OCI-LY7 (cell line): ENCODE measurements around the gene TFEC. TPM values are rescaled to one million over a fixed set of nuclear protein-coding genes. Genes with fewer than 3 reads are reported as not detected.

Experiments used
- BruUV-seq: library from RNA; stranded (reverse); fragments of 400-500 nt; replicated peaks from 2 replicates; lab custom pipeline; 2021; lab: Mats Ljungman, UMichigan
- CTCF ChIA-PET: fragments of 300-600 bp; sonication (Branson Sonifier 250); formaldehyde crosslinking; loops from one replicate; lab custom pipeline; 2022; ENCODE audit warnings: antibody characterized with exemption; ENCODE audit not compliant: unreplicated experiment; lab: Charles Lee
- POLR2A ChIA-PET: fragments of 300-600 bp; sonication (Branson Sonifier 250); formaldehyde crosslinking; loops from one replicate; lab custom pipeline; 2022; ENCODE audit warnings: antibody characterized with exemption; lab: Charles Lee
- DNase-seq: peaks from one replicate; pipeline ENCODE4 v3.0.0-alpha.2; 2015; ENCODE audit warnings: low spot score
- H2AFZ ChIP-seq: fragments of 200-600 bp; sonication (generic), shearing (Covaris generic); 2 replicates; pipeline ENCODE4 v1.6.1; 2014; ENCODE audit warnings: mild to moderate bottlenecking, antibody characterized with exemption, low read length, moderate library complexity
- H3K27ac ChIP-seq: fragments of 200-600 bp; sonication (generic); 2 replicates; pipeline ENCODE4 v1.5.1; 2014; ENCODE audit warnings: mixed run types, low read depth, mild to moderate bottlenecking, moderate library complexity, low read length, inconsistent platforms; ENCODE audit not compliant: poor library complexity, severe bottlenecking
- H3K36me3 ChIP-seq: fragments of 200-600 bp; sonication (generic); 2 replicates; pipeline ENCODE4 v1.6.1; 2014; ENCODE audit warnings: mild to moderate bottlenecking, antibody characterized with exemption, low read length, moderate library complexity, mixed read lengths; ENCODE audit not compliant: insufficient read depth
- H3K4me1 ChIP-seq: fragments of 200-600 bp; sonication (generic); 2 replicates; pipeline ENCODE4 v1.5.1; 2014; ENCODE audit warnings: mild to moderate bottlenecking, low read length; ENCODE audit not compliant: insufficient read depth, poor library complexity, severe bottlenecking
- H3K4me2 ChIP-seq: fragments of 200-600 bp; sonication (generic); 2 replicates; pipeline ENCODE4 v1.6.1; 2014; ENCODE audit warnings: mild to moderate bottlenecking, low read length
- H3K4me3 ChIP-seq: fragments of 200-600 bp; sonication (generic); 2 replicates; pipeline ENCODE4 v1.5.1; 2014; ENCODE audit warnings: mild to moderate bottlenecking, low read depth, low read length; ENCODE audit not compliant: poor library complexity, severe bottlenecking
- H3K79me2 ChIP-seq: fragments of 200-600 bp; sonication (generic); 2 replicates; pipeline ENCODE4 v1.6.1; 2016; ENCODE audit warnings: low read depth, mild to moderate bottlenecking, low read length, moderate library complexity, mixed read lengths; ENCODE audit not compliant: insufficient read depth
- H3K9me2 ChIP-seq: fragments of 200-600 bp; sonication (generic); 2 replicates; pipeline ENCODE4 v1.6.1; 2016; ENCODE audit warnings: mild to moderate bottlenecking, low read length, mixed read lengths; ENCODE audit not compliant: insufficient read depth
- H3K9me3 ChIP-seq: fragments of 200-600 bp; sonication (generic); 2 replicates; pipeline ENCODE4 v1.6.1; 2014; ENCODE audit warnings: mild to moderate bottlenecking, mixed run types, low read length, mixed read lengths
- H4K20me1 ChIP-seq: fragments of 200-600 bp; sonication (generic); 2 replicates; pipeline ENCODE4 v1.6.1; 2014; ENCODE audit warnings: mild to moderate bottlenecking, antibody characterized with exemption, low read length, moderate library complexity, mixed read lengths; ENCODE audit not compliant: insufficient read depth
- CTCF ChIP-seq: fragments of 200-600 bp; sonication (generic); conservative IDR thresholded peaks from 2 replicates; pipeline ENCODE4 v1.5.1; 2014; ENCODE audit warnings: mild to moderate bottlenecking, antibody characterized with exemption, low read length, moderate library complexity, mixed read lengths
- EZH2phosphoT487 ChIP-seq: fragments of 200-600 bp; sonication (generic); IDR thresholded peaks from 2 replicates; pipeline ENCODE4 v1.6.1; 2018; ENCODE audit warnings: low read depth, borderline replicate concordance, mild to moderate bottlenecking, mixed run types, antibody characterized with exemption, low read length, moderate library complexity, mixed read lengths
- intact Hi-C: fragments of 100-400 bp; cut with micrococcal nuclease; formaldehyde crosslinking; loops from one replicate; pipeline ENCODE4 v1.10.0; 2022; ENCODE audit not compliant: unreplicated experiment
- total RNA-seq, 2 experiments: library from RNA; depleted of rRNA in 1 of 2; stranded (reverse); fragments of >200 nt in 1 of 2; shearing (Covaris generic) in 1 of 2; gene quantifications; 2 replicates each; pipeline ENCODE4 v1.2.3, GENCODE V29; 2014 to 2022

Gene TFEC
- total RNA-seq, 2 experiments from 2014 or later: 2.2 TPM; not detected in 1

DNA sequence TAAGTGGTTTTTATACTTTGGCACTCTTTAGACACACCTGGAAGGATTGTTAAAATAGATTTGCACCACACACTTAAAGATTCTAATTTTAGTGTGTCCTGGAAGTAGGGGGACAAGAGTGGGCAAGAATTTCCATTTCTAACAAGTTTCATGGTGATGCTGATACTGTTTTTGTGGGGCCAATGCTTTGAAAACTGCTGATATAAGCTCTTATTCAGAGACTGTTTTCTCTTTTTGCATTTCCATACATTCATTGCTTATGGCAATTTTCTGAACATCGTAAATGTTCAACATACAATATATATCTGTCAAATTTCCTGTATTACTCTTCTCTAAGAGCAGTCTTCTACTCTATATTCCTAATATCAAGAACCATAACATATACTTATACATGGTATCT is 79.0 kb downstream of the TFEC start:
- POLR2A ChIA-PET: no interaction called here
- Histone ChIP-seq H3K4me3 (no peak overlapping the region), H3K36me3 (no peaks in the 10 kb centered on the region), H3K79me2 (no peaks in the 10 kb centered on the region), H3K9me2 (no peaks in the 10 kb centered on the region), H3K4me2 (no peak overlapping the region), H2AFZ (no peak overlapping the region), H3K4me1 (no peaks in the 10 kb centered on the region), H3K27ac (no peak overlapping the region), H3K9me3 (no peaks in the 10 kb centered on the region), H4K20me1 (no peaks in the 10 kb centered on the region)
- no peak for DNase-seq
- TF ChIP-seq CTCF (no peak), EZH2phosphoT487 (no peak)
- CTCF ChIA-PET: no interaction called here
- intact Hi-C loops: no loop called here
- no TSS peak for BruUV-seq

- no peaks in the 10 kb centered on the region for H4K20me1 ChIP-seq
- BruUV-seq: no TSS peak
Observed at GRCh38 chr7:115941703-115942268, 88.8 kb downstream of the TFEC start.

More at GRCh38 chr7:115941703-115942268, 88.8 kb downstream of the TFEC start:
- no peaks in the 10 kb centered on the region for H3K9me3 ChIP-seq
- no peak overlapping the region for H2AFZ ChIP-seq
- no peak for DNase-seq
- no peak overlapping the region for H3K4me3 ChIP-seq
- no peaks in the 10 kb centered on the region for H3K9me2 ChIP-seq
- H3K4me2 ChIP-seq: no peak overlapping the region
- H3K79me2 ChIP-seq: no peaks in the 10 kb centered on the region
- intact Hi-C loops: no loop called here
- H3K36me3 ChIP-seq: no peaks in the 10 kb centered on the region
- no peak overlapping the region for H3K27ac ChIP-seq
- no peak for TF ChIP-seq CTCF
- no peak for TF ChIP-seq EZH2phosphoT487
- H3K4me1 ChIP-seq: no peaks in the 10 kb centered on the region
- POLR2A ChIA-PET: interaction anchor here (0.5 to 0.9 kb wide), 3 partner anchors 8 to 1608 kb away, joined by 3 read pairs; no protein-coding TSS in a partner anchor
- CTCF ChIA-PET: no interaction called here
